ENCODE results near the gene ABTB2.

ABTB2 gene

DNA sequence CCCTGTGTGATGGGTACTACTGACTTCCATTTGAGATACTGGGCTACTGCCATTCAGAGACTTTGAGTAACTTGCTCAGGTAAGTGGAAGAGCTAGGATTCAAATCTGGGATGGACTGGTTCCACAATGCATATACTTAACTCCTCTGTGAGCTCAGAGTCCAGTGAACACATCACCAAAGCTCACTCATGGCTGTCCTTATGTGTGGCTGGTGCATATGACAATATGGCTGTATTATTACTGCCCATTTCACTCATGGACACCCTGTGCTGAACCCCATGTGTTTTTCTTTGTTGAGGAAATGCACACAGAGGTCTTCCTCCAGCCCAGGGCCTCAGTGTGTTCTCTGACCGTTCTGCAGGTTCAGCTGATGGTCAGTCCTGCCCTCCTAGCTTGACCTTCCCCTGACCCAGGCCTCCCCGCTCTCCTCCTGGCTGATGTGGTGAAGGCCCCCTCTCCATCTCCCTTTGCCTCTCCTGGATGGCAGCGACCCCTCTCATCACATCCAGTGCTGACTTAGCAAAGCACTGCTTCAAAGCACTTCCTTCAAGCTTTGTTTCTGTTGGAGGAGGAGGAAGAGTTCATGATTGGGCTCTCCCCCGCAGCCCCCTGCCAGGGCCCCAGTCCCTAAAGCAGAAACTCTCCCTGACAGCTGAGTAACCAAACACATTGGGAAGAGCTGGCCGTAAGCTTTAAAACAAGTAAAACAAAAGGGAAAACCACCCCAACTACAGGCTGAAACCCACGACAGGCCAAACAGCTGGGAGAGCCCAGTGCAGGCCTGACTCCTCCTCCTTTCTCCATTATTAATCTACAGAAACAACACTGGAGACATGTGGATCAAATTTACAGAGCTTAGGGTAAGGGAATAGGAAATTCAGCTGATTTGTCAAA is 151.2 kb downstream of the ABTB2 start:
- no peak for DNase-seq

GRCh38 chr11:34205326-34206035 is 152.3 kb downstream of the ABTB2 start:
- DNase-seq, result no peak

DNA sequence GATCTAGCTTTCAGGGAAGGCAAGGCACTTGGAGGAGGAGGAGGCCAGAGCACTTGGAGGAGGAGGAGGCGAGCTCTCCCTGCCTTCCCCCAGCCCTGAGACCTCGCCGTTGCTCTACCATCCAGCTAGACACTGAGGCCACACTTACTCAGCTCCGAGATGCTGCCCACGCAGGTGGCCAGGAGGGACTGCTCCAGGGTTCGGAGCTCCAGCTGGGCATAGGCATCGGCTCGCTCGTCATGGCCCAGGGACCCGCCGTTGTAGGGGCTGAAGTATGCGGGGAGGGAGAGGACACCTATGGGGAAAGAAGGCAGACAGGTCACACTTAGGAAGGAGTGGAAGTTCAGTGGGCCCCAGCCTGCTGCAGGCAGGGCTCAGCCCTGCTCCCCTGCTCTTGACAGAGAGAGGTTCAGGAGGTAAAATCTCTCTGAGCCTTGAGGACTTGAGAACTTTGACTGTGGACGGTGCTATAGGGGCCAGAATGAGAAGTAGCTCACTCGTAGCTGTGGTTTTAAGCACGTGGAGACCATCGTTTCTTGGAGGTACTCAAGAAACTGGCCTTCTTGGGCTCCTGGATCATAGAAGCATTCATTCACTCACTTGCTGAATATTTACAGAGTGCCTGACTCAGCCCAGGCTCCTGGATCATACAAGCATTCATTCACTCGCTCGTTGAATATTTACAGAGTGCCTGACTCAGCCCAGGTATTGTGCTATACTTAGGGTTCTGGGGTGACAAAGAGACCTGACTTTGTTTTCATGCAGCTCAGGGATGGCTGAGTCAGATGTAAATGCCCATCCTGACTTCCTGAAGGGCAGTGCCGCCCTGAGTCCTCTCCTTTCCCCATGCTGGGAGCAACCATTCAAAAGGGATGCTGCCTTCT is 153.2 kb downstream of the ABTB2 start:
- DNase-seq, result no peak

GRCh38 chr11:34203377-34203871 is 154.4 kb downstream of the ABTB2 start:
- DNase-seq, result no peak

GRCh38 chr11:34201129-34201528 is 156.7 kb downstream of the ABTB2 start:
- DNase-seq, result no peak

GRCh38 chr11:34199525-34199924 is 158.3 kb downstream of the ABTB2 start:
- DNase-seq, result no peak

GRCh38 chr11:34198523-34198922 is 159.3 kb downstream of the ABTB2 start:
- DNase-seq, result no peak

DNA sequence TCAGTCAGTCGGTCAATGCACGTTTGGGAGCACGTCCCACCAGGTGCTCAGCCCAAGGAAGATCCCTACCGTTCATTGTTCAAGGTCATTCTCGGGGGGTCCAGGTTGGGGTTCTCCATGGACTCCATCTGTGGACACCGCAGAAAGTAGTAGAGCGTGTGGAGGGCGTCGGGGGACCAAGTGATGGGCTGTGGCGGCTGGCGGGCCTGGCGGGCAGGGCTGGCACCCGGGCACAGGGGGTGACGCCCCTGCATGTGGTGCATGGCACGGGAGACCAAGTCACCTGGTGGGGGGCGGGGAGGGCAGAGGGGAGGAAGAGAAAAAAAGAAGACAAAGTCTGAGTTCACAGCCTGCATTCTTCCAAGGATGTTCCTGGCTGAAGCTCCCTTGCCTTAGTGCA is 160.6 kb downstream of the ABTB2 start:
- no peak for DNase-seq

DNA sequence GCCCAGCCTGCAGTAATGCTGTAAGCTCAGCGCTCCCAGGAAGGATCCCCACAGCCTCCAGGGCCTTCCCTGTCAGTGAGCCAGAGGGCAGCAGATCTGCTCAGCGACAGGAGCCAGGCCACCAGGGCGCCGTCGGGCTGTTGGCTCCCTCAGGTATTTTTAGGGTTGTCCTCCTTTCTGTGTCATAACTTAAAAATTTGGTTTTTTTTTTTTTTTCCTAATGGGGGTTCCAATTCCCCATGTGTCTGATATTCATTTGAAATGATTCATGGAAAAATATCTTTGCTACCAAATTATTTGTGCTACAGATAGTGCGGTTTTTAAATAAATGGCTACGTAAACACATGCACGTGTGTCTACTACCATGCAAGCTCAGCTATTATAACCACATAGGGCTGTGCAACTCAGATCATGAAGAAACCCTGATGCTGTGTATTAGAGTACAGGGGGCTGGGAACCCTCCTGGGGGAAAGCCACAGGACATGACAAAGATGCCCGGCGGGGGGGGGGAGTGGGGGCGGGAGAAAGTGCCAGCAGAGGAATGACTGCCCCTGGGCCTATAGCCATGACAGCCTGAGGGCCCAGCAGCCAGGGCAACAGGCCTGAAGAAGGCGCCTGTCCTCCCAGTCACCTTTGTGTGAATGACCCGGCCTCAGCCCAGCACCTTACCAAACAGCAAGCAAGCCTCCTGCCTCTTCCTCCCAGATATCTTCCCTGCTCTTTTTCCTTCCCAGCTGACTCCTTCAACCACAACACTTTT is 163.1 kb downstream of the ABTB2 start:
- DNase-seq, result no peak

DNA sequence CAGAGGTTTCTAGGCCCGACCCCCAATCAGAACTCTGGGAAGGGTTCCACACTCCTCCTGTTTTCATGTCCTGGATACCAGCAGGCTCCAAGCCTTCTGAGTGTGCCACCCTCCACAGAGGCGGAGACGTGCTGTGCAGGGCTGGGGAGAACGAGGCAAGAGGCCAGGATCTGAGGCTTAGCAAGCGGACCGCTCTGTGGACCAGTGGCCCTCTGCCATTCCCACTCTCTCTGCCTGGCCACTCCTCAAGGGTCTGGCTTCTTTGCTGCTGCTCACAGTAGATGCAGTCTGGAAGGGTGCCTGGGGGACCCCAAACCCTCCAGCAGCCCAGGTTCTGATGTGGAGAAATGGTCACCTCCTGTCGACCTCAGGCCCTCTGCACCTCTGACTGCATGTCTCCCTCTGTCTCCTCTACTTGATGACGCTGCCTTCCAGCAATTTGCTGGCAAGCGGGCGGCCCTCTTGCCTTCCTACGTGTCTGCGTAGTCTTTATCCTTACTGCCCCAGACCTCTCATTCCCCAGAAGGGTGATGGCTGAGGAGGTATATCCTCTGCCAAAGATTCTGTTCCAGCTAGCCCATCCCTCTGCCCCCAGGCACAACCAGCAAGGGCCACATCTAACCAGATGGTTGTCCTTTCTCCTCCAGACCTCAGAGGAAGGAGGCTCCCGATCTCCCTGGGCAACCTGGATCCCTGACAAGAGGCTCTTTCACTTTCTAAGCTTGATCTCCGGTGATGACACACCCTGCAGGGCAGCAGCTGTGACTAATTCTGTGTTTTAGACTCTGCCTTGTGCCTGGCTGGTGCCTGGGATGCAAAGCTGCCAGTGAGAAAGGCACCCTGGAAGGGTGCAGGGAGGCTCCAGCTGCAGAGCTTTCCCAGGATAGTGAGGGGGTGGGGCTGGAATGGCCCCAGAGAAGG is 165.1 kb downstream of the ABTB2 start:
- no peak for DNase-seq

DNA sequence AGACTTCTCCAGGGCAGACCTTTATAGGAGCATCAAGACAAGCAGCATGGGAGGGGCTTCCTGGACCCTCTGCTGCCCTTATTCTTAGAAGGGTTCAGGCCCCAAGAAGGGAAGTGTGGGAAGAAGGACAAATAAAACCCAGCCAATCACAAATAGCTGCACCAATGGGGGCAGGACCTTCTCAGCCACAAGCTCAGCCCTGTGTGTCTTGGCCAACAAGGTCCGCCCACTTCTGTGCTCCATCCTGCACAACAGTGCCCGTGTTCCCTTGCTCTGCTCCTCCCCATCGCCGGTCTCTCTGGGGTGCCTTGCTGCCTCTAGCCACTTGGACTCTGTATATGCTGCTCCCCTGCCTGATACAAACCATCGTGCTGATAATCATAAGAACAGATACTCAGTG is 166.2 kb downstream of the ABTB2 start:
- DNase-seq, result no peak

DNA sequence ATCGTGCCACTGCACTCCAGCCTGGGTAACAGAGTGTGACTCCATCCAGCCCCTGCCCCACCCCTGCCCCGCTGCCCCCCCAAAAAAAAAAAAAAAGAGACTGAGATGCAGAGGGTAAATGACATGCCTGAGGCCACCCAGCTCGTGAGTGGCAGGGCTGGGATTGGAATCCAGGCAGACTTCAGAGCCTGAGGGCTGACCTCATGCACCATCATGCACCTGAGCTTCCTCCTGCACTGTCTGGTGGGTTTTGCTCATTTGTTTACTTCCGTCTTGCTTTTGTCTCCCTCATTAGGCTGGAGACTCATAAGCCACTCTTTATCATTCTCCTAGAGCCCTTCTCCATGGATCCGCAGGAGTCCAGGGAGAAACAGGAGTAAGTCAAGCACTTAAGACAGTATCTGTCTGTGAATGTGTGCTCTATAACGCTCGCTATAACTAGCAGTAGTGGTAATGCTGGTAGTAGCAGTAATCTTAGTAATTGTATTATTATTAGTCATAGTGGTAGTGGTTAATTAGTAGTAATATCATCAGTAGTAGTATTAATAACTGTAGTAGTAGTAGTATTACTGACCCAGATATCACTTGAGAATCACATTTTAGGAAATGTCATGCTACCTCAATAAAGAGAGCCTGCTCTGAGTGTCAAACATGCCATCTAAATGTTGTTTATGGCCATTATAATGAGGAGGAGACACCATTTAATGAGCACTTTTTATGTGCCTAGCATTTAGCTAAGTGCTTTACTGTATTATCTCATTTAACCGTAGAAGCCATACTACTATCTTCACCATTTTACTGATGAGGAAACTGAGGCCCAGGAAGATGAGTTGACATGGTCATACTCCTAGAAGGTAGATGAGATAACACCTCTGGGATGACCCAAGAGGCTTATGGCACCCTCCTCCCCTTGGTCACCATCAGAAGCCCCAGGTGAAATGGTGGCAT is 167.3 kb downstream of the ABTB2 start:
- DNase-seq, result no peak

GRCh38 chr11:34189191-34189590 is 168.6 kb downstream of the ABTB2 start:
- no peak for DNase-seq

DNA sequence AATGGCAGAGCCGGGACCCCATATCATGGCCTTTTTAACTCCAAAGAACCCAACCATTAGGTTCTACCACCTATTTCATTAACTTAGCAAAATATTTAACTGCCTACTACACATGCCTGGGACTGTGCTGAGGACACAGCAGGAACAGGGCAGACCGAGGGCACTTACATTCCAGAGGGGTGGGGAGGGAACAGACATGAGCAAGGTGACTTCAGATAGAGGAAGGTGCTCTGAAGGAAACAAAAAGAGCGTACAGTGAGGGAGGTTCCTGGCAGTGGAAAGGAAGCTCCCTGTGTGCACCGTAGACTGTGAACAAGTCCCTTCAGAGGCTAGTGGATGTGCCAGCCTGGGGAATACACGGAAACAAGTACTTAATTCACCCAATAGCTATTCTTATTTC is 169.6 kb downstream of the ABTB2 start:
- DNase-seq, result no peak

- DNase-seq, result no peak
Observed at GRCh38 chr11:34185926-34186841, 171.6 kb downstream of the ABTB2 start.

DNA sequence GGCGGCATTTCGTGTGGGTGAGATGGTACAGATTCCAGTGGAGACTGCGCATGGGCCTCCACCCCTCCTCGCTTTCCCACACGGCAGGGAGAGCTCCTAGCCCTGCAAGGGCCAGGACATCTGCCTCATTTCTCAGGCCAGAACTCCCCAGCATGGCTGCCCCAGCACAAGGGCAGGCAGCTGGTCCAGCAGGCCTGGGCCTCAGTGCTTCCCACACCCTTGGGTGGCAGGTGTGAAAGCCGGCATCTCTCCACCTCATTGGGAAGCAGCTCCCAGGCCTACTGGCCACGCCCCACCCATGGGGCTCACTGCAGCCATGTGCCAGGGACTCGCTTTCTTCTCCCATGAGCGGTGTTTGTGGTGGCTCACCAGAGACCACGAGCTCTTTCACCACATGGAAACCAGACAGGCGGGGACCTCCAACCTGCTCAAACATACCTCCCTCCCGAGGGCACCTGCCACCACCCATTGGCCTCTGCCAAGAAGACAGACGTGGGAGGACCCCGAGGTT is 173.2 kb downstream of the ABTB2 start:
- DNase-seq, result no peak

DNA sequence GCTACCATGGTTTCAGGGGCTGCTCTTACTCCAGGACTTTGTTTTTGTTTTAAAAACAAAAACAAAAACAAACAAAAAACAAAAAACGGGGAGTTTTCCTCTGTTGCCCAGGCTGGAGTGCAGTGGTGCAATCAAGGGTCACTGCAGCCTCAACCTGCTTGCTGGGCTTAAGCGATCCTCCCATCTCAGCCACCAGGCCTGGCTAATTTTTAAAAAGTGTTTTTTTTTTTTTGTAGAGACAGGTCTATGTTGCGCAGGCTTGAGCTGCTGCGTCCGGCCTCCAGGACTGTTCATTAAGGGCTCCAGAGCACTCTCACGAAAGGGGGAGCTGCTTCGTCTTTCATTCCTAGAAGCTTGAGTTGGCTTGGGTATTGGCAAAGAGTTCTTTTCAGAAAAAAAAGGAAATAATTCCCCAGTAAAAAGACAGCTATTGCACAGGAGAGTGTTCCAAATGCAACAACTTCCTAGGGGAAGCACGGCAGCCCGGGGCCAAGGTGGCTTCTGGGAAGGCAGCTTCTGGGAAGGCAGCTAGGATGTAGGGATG is 173.9 kb downstream of the ABTB2 start:
- DNase-seq, result no peak

All from stimulated activated naive CD4-positive, alpha-beta T cell treated with Interleukin-2 at 50 U/mL for 16 hours (primary cell).